Activated CD4-positive, alpha-beta T cell treated with anti-CD3 and anti-CD28 coated beads, Interleukin-10, Interleukin-2, amounts not matched to agents 100 ng/mL and 50 ng/mL, durations not matched to agents 16 hours and 8 hours (primary cell): ENCODE measurements around the gene TRAIP.
A peak's percentile ranks its signal among the peaks of the same experiment; 100 is the strongest.
"Not testable (repeated sequence)": the region's sequence is repeated elsewhere in the genome, so short reads cannot be mapped to it uniquely, and the experiment has no call there.

Experiments
- DNase-seq: peaks from one replicate; pipeline ENCODE4 v3.0.0-alpha.2; 2020

TRAIP gene

GRCh38 chr3:49872801-49873281, 16.5 kb upstream of the TRAIP start:
- peak; percentile 35 for DNase-seq

GRCh38 chr3:49871531-49872153, 15.3 kb upstream of the TRAIP start:
- DNase-seq, result no peak

- peak; percentile 42 for DNase-seq
Observed at GRCh38 chr3:49869525-49870126, 13.3 kb upstream of the TRAIP start, which contains the start of gene CAMKV. Gene CAMKV (minus strand): TSS chr3:49869906. CDS start chr3:49862388, 7,518 bp downstream.

GRCh38 chr3:49868862-49869466, 12.6 kb upstream of the TRAIP start:
- no peak for DNase-seq

- DNase-seq, result peak; percentile 24
Observed at GRCh38 chr3:49867871-49868321, 11.5 kb upstream of the TRAIP start.

- no peak for DNase-seq
Observed at GRCh38 chr3:49867400-49867799, 11.0 kb upstream of the TRAIP start.

- DNase-seq, result no peak
Observed at GRCh38 chr3:49865198-49865784, 8.9 kb upstream of the TRAIP start.

- no peak for DNase-seq
Observed at GRCh38 chr3:49864505-49864904, 8.1 kb upstream of the TRAIP start.

- DNase-seq, result no peak
Observed at GRCh38 chr3:49859576-49860305, 3.4 kb upstream of the TRAIP start.

- DNase-seq, result no peak
Observed at GRCh38 chr3:49855662-49856061, 702 bp downstream of the TRAIP start.

GRCh38 chr3:49845694-49846093, 10.7 kb downstream of the TRAIP start:
- DNase-seq, result no peak

- DNase-seq, result no peak
Observed at GRCh38 chr3:49844464-49845183, 11.7 kb downstream of the TRAIP start.

GRCh38 chr3:49842843-49843517, 13.4 kb downstream of the TRAIP start:
- DNase-seq, result no peak

- no peak for DNase-seq
Observed at GRCh38 chr3:49841806-49842205, 14.6 kb downstream of the TRAIP start.

- peak; percentile 19 for DNase-seq
Observed at GRCh38 chr3:49841126-49841696, 15.2 kb downstream of the TRAIP start.

- DNase-seq, result no peak
Observed at GRCh38 chr3:49840388-49840787, 16.0 kb downstream of the TRAIP start.

GRCh38 chr3:49839193-49839809, 17.1 kb downstream of the TRAIP start:
- peak; percentile 82 for DNase-seq

- DNase-seq, result no peak
Observed at GRCh38 chr3:49831341-49831740, 25.0 kb downstream of the TRAIP start.

- DNase-seq, result no peak
Observed at GRCh38 chr3:49826016-49826415, 30.3 kb downstream of the TRAIP start.

GRCh38 chr3:49823131-49823530, 33.2 kb downstream of the TRAIP start:
- DNase-seq, result not testable (repeated sequence)
